HFF-Myc (cell line): ENCODE measurements around the gene IMPACT.

ENCODE experiments used
- DNase-seq: peaks from one replicate; pipeline ENCODE4 v3.0.0-alpha.2; 2011; ENCODE audit warnings: low read depth; ENCODE audit errors: extremely low read depth
- H3K4me3 ChIP-seq: replicated peaks from 2 replicates; pipeline ENCODE4 v1.5.1; 2011; ENCODE audit warnings: low read depth, mild to moderate bottlenecking, control low read depth, low read length
- CTCF ChIP-seq: IDR thresholded peaks from 2 replicates; pipeline ENCODE4 v1.5.1; 2012; ENCODE audit warnings: mild to moderate bottlenecking, low read depth, low read length, control low read depth; ENCODE audit errors: missing control alignments

Gene IMPACT, protein sequence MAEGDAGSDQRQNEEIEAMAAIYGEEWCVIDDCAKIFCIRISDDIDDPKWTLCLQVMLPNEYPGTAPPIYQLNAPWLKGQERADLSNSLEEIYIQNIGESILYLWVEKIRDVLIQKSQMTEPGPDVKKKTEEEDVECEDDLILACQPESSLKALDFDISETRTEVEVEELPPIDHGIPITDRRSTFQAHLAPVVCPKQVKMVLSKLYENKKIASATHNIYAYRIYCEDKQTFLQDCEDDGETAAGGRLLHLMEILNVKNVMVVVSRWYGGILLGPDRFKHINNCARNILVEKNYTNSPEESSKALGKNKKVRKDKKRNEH

GRCh38 chr18:24426398-24427294 lies at the start of gene IMPACT:
Gene IMPACT, plus strand, starts transcription at chr18:24426670. Its CDS starts 87 bp downstream, at chr18:24426757.
- peak within 1 kb of the TSS; percentile 78 for H3K4me3 ChIP-seq
- TF ChIP-seq CTCF, result no peak
- peak; percentile 32 for DNase-seq

DNA sequence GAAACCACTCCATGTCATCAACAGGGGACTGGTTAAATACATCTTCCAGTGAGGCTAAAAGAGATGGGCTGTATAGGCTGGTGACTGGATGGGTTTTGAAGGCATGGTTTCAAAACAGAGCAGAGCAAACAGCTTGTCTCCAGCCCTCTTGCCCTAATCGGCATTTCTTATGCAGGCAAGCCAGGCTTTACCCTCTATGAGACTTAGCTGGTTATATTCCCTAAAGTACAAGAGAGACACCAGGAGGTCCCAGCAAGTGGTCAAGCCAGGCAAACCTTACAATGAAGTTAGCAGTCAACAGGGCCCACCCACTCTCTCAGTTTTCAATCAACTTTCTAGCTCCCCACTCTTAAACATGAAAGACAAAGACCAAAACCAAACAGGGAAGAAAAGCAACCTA lies 47.9 kb upstream of the IMPACT start:
- DNase-seq, result no peak
- no peak overlapping the region for H3K4me3 ChIP-seq
- TF ChIP-seq CTCF, result no peak

DNA sequence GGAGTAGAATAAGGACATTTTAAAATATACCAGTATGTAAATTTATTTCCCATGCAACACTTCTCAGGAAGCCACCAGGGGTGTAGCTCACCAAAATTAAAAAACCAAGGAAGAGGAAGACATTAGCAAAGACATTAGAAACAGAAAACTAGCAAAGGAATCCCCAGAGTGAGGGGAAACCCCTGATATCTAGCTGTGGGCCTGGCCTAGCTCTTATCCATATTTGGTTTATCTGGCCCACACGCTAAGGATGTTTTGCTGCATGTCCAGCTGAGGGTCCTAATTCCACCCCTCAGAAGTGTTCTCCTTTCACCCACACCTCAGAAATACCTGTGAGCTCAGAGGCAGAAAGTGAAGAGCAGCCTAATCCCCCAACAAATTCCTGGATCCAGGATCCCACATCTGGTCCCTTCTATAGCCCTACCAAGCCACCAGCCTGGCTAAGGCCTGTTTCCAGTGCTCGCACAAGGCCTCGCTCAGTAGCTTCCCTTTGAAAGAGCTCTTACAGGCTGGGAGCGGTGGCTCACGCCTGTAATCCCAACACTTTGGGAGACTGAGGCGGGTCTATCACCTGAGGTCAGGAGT lies 46.2 kb upstream of the IMPACT start:
- no peak for DNase-seq
- TF ChIP-seq CTCF, result no peak
- no peak overlapping the region for H3K4me3 ChIP-seq

GRCh38 chr18:24381126-24381525 lies 45.3 kb upstream of the IMPACT start:
- TF ChIP-seq CTCF, result no peak
- H3K4me3 ChIP-seq, result no peak overlapping the region
- no peak for DNase-seq

GRCh38 chr18:24386681-24387080 lies 39.8 kb upstream of the IMPACT start:
- H3K4me3 ChIP-seq, result no peak overlapping the region
- no peak for DNase-seq
- TF ChIP-seq CTCF, result no peak

DNA sequence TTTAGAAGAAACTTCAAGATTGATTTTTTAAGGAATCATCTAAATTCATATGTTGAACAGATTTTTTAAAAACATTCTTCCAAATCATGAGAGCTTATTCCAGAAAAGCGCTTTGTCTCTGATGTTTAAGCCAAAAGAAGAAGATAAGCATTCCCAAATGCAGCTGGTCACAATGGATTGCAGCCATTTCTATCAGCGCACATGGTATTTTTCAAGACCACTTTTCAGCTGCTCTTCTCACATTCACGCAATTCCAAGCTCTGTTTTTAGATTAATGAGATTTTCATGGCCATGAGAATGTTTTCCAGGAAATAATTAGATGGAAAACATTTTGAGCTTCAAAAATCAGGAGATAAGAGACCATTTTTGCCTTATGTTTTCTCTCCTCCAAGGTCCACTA lies 37.5 kb upstream of the IMPACT start:
- DNase-seq, result no peak
- TF ChIP-seq CTCF, result no peak
- no peak overlapping the region for H3K4me3 ChIP-seq
